GM12891 (cell line): ENCODE results near the gene SLC29A4.

Experiments
- POLR2A ChIP-seq: IDR thresholded peaks from 2 replicates; pipeline ENCODE4 v1.6.1; 2011; ENCODE audit warnings: low read depth, low read length, control low read depth
- POLR2AphosphoS5 ChIP-seq: IDR thresholded peaks from 2 replicates; pipeline ENCODE4 v1.6.1; 2011; ENCODE audit warnings: low read depth, low read length, control low read depth
- SPI1 ChIP-seq: IDR thresholded peaks from 2 replicates; pipeline ENCODE4 v1.6.1; 2011; ENCODE audit warnings: low read depth, low read length, control low read depth
- TAF1 ChIP-seq: IDR thresholded peaks from 2 replicates; pipeline ENCODE4 v1.6.1; 2011; ENCODE audit warnings: low read depth, low read length, control low read depth

GRCh38 chr7:5334671-5335070 lies 51.9 kb downstream of the SLC29A4 start:
- TF ChIP-seq POLR2AphosphoS5 (no peak), TAF1 (no peak), SPI1 (no peak), POLR2A (no peak)
